Uterus (tissue), 2 donors: ENCODE data around the gene ZCCHC14.

Experiments used
- POLR2A ChIP-seq, 2 donors: fragments of 450-650 bp; IDR thresholded peaks; one replicate each; pipeline ENCODE4 v1.6.1; 2016; ENCODE audit warnings: antibody characterized with exemption in 2 of 2, mild to moderate bottlenecking in 1 of 2, moderate library complexity in 1 of 2
- TF ChIP-seq, protein P1 (sequence below), 4 experiments: fragments of 200-600 bp in 2 of 4; fragments of 450-650 bp in 2 of 4; sonication (generic) in 2 of 4; IDR thresholded peaks; one replicate each; pipeline ENCODE4 v1.5.1; 2016 to 2019; ENCODE audit warnings: antibody characterized with exemption in 4 of 4, mild to moderate bottlenecking in 2 of 4, moderate library complexity in 1 of 4

DNA sequence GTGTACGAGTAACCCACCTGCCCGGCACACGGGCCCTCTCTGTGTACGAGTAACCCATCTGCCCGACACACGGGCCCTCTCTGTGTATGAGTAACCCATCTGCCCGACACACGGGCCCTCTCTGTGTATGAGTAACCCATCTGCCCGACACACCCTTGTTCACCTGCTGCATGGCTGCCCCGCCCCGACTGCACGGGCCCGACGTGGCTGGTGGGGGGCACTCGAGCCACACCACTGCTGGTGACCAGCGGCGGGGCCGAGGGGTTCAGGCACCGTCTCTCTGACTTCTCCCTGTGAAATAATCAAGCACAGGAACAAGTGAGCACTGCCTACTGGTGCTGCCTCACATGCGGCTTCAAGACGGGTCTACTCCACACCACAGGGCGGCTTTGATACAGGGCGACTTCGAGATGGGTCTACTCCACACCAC, 78.6 kb downstream of the ZCCHC14 start:
- TF ChIP-seq, protein P1, sequence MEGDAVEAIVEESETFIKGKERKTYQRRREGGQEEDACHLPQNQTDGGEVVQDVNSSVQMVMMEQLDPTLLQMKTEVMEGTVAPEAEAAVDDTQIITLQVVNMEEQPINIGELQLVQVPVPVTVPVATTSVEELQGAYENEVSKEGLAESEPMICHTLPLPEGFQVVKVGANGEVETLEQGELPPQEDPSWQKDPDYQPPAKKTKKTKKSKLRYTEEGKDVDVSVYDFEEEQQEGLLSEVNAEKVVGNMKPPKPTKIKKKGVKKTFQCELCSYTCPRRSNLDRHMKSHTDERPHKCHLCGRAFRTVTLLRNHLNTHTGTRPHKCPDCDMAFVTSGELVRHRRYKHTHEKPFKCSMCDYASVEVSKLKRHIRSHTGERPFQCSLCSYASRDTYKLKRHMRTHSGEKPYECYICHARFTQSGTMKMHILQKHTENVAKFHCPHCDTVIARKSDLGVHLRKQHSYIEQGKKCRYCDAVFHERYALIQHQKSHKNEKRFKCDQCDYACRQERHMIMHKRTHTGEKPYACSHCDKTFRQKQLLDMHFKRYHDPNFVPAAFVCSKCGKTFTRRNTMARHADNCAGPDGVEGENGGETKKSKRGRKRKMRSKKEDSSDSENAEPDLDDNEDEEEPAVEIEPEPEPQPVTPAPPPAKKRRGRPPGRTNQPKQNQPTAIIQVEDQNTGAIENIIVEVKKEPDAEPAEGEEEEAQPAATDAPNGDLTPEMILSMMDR (IDR thresholded peaks at IDR 0.05), result no peak
- no peak for TF ChIP-seq POLR2A (IDR thresholded peaks at IDR 0.05)
